GM21381 (cell line): ENCODE measurements around the gene KLF11.
"Not testable (repeated sequence)": the region's sequence is repeated elsewhere in the genome, so short reads cannot be mapped to it uniquely, and the experiment has no call there.

Experiments used
- ATAC-seq: cut with Tn5 transposase; IDR thresholded peaks from one replicate; pipeline ENCODE4 v1.9.1; 2021; ENCODE audit warnings: mild to moderate bottlenecking, moderate library complexity; ENCODE audit not compliant: unreplicated experiment

The KLF11 gene

GRCh38 chr2:10022966-10023662 lies 20.2 kb upstream of the KLF11 start:
- ATAC-seq, result no peak

GRCh38 chr2:10026940-10027569 lies 16.3 kb upstream of the KLF11 start:
- no peak for ATAC-seq

GRCh38 chr2:10027660-10028330 lies 15.6 kb upstream of the KLF11 start:
- no peak for ATAC-seq

GRCh38 chr2:10028407-10028987 lies 14.9 kb upstream of the KLF11 start:
- no peak for ATAC-seq

GRCh38 chr2:10028988-10029874 lies 14.1 kb upstream of the KLF11 start:
- ATAC-seq, result no peak

GRCh38 chr2:10029875-10030223 lies 13.5 kb upstream of the KLF11 start:
- ATAC-seq, result no peak

GRCh38 chr2:10030311-10030736 lies 13.0 kb upstream of the KLF11 start:
- ATAC-seq, result no peak

- not testable (repeated sequence) for ATAC-seq
Measured at GRCh38 chr2:10030798-10031197, 12.6 kb upstream of the KLF11 start.

- ATAC-seq, result no peak
Measured at GRCh38 chr2:10031886-10032745, 11.2 kb upstream of the KLF11 start.

GRCh38 chr2:10032746-10033105 lies 10.6 kb upstream of the KLF11 start:
- ATAC-seq, result no peak

- no peak for ATAC-seq
Measured at GRCh38 chr2:10033251-10034006, 9.9 kb upstream of the KLF11 start.

- no peak for ATAC-seq
Measured at GRCh38 chr2:10034333-10035052, 8.9 kb upstream of the KLF11 start.

- ATAC-seq, result no peak
Measured at GRCh38 chr2:10035053-10035422, 8.3 kb upstream of the KLF11 start.

GRCh38 chr2:10035633-10036032 lies 7.7 kb upstream of the KLF11 start:
- no peak for ATAC-seq

- ATAC-seq, result no peak
Measured at GRCh38 chr2:10036095-10036884, 7.1 kb upstream of the KLF11 start.

GRCh38 chr2:10038123-10038522 lies 5.2 kb upstream of the KLF11 start:
- no peak for ATAC-seq

- ATAC-seq, result no peak
Measured at GRCh38 chr2:10038716-10039115, 4.6 kb upstream of the KLF11 start.
